ENCODE data around the gene OSCP1.
A peak's percentile ranks its signal among the peaks of the same experiment; 100 is the strongest.

The OSCP1 gene

GRCh38 chr1:36415661-36416326 lies 34.5 kb downstream of the OSCP1 start:
- TF ChIP-seq CTCF (IDR thresholded peaks at IDR 0.05; ENCODE audit: unreplicated experiment in 3 of 3), result no peak
- no peak overlapping the region for H3K4me3 Mint-ChIP-seq
- H3K9me3 Mint-ChIP-seq, result no peaks in the 10 kb centered on the region
- H3K27me3 Mint-ChIP-seq (ENCODE audit: low read depth), result no peaks in the 10 kb centered on the region
- peaks cover 4% of the 10 kb centered on the region for H3K4me1 Mint-ChIP-seq
- H3K27ac Mint-ChIP-seq, result peak overlapping the region in 1 of 3 experiments; percentile 40
- H3K36me3 Mint-ChIP-seq (ENCODE audit: low read depth), result peaks cover 43% of the 10 kb centered on the region

DNA sequence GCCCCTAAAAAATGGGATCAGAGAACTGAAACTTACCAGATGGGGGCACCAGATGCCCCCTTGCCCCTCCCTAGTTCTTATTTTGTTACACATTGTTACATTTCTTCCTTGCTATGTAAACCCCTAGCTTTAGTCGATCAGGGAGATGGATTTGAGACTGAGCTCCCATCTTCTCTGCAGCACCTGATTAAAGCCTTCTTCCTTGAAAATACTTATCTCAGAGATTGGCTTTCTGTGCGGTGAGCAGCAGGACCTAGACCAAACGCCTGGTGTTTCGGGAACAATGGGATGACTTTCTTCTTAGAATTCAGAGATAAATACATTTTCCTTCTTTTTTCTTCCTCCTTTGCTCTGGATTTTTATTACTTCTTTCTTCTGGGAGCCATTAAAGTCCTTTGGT lies 35.9 kb downstream of the OSCP1 start:
- no peaks in the 10 kb centered on the region for H3K4me1 Mint-ChIP-seq
- H3K27ac Mint-ChIP-seq, result no peak overlapping the region
- H3K36me3 Mint-ChIP-seq (ENCODE audit: low read depth), result peaks cover 49% of the 10 kb centered on the region
- no peak for TF ChIP-seq CTCF (IDR thresholded peaks at IDR 0.05; ENCODE audit: unreplicated experiment in 3 of 3)
- no peaks in the 10 kb centered on the region for H3K27me3 Mint-ChIP-seq (ENCODE audit: low read depth)
- no peak overlapping the region for H3K4me3 Mint-ChIP-seq
- H3K9me3 Mint-ChIP-seq, result no peaks in the 10 kb centered on the region

GRCh38 chr1:36411674-36412648 lies 38.3 kb downstream of the OSCP1 start:
- Mint-ChIP-seq H3K27ac (no peak overlapping the region), H3K9me3 (no peaks in the 10 kb centered on the region), H3K36me3 (ENCODE audit: low read depth) (peaks cover 56% of the 10 kb centered on the region), H3K4me3 (no peak overlapping the region), H3K27me3 (ENCODE audit: low read depth) (no peaks in the 10 kb centered on the region), H3K4me1 (no peaks in the 10 kb centered on the region)
- TF ChIP-seq CTCF (IDR thresholded peaks at IDR 0.05; ENCODE audit: unreplicated experiment in 3 of 3), result no peak

DNA sequence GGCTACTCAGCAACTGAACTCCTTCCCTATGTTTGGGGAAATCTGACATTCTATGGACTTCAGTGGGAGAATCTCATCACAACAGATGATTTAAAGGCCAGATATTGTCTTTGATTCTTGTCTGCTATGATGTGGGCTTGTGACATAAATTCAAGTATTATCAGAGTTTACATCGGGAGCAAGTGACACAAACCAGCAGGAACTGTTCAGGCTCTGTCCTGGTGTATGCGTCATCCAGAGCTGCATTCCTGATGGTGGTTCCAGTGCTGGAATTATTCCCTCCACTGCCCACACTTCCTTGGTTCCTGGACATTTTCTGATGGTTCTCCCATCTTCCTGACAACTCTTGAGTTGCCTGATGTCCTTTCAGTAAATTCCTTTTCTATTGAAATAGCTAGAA lies 41.8 kb downstream of the OSCP1 start:
- peaks cover 51% of the 10 kb centered on the region for H3K36me3 Mint-ChIP-seq (ENCODE audit: low read depth)
- H3K4me1 Mint-ChIP-seq, result no peaks in the 10 kb centered on the region
- TF ChIP-seq CTCF (IDR thresholded peaks at IDR 0.05; ENCODE audit: unreplicated experiment in 3 of 3), result no peak
- H3K4me3 Mint-ChIP-seq, result no peak overlapping the region
- no peaks in the 10 kb centered on the region for H3K9me3 Mint-ChIP-seq
- no peak overlapping the region for H3K27ac Mint-ChIP-seq
- H3K27me3 Mint-ChIP-seq (ENCODE audit: low read depth), result peaks cover 4% of the 10 kb centered on the region

GRCh38 chr1:36406440-36406839 lies 43.8 kb downstream of the OSCP1 start:
- H3K27me3 Mint-ChIP-seq (ENCODE audit: low read depth), result peaks cover 4% of the 10 kb centered on the region
- H3K4me1 Mint-ChIP-seq, result peaks cover 7% of the 10 kb centered on the region
- peak overlapping the region in 1 of 3 experiments; percentile 44 for H3K27ac Mint-ChIP-seq
- no peaks in the 10 kb centered on the region for H3K9me3 Mint-ChIP-seq
- H3K4me3 Mint-ChIP-seq, result no peak overlapping the region
- no peak for TF ChIP-seq CTCF (IDR thresholded peaks at IDR 0.05; ENCODE audit: unreplicated experiment in 3 of 3)
- H3K36me3 Mint-ChIP-seq (ENCODE audit: low read depth), result peaks cover 36% of the 10 kb centered on the region

Measured in nephron (organoid).